Activated CD4-positive, alpha-beta memory T cell treated with anti-CD3 and anti-CD28 coated beads for 36 hours (primary cell): ENCODE data around the gene KPRP. TPM values are rescaled to one million over a fixed set of nuclear protein-coding genes. Genes with fewer than 3 reads are reported as not detected.

Source experiments
- CTCF ChIA-PET: fragments of 350-600 bp; sonication (Branson Sonifier 250); formaldehyde crosslinking; loops from one replicate; lab custom pipeline; 2021; ENCODE audit warnings: antibody characterized with exemption, inconsistent platforms; lab: Charles Lee
- POLR2A ChIA-PET: fragments of 350-600 bp; sonication (Branson Sonifier 250); formaldehyde crosslinking; loops from one replicate; lab custom pipeline; 2021; ENCODE audit warnings: antibody characterized with exemption; lab: Charles Lee
- DNase-seq: peaks from one replicate; pipeline ENCODE4 v3.0.0-alpha.2; 2020
- H3K27ac Mint-ChIP-seq: one replicate; pipeline ENCODE4 v1.8.0; 2021; ENCODE audit warnings: mixed read lengths
- H3K27me3 Mint-ChIP-seq: one replicate; pipeline ENCODE4 v1.8.0; 2021; ENCODE audit warnings: mixed read lengths
- H3K36me3 Mint-ChIP-seq: one replicate; pipeline ENCODE4 v1.8.0; 2021; ENCODE audit warnings: mixed read lengths
- H3K4me1 Mint-ChIP-seq: one replicate; pipeline ENCODE4 v1.8.0; 2021; ENCODE audit warnings: low read depth, mixed read lengths
- H3K4me3 Mint-ChIP-seq: one replicate; pipeline ENCODE4 v1.8.0; 2021; ENCODE audit warnings: mild to moderate bottlenecking, mixed read lengths
- H3K9me3 Mint-ChIP-seq: one replicate; pipeline ENCODE4 v1.8.0; 2021; ENCODE audit warnings: mixed read lengths
- intact Hi-C: fragments of 100-400 bp; cut with micrococcal nuclease; formaldehyde crosslinking; loops from one replicate; pipeline ENCODE4 v1.15.1; 2023
- total RNA-seq, 2 experiments: library from RNA; stranded (reverse); gene quantifications; one replicate each; pipeline ENCODE4 v1.2.3, GENCODE V29; 2021

The KPRP gene, protein sequence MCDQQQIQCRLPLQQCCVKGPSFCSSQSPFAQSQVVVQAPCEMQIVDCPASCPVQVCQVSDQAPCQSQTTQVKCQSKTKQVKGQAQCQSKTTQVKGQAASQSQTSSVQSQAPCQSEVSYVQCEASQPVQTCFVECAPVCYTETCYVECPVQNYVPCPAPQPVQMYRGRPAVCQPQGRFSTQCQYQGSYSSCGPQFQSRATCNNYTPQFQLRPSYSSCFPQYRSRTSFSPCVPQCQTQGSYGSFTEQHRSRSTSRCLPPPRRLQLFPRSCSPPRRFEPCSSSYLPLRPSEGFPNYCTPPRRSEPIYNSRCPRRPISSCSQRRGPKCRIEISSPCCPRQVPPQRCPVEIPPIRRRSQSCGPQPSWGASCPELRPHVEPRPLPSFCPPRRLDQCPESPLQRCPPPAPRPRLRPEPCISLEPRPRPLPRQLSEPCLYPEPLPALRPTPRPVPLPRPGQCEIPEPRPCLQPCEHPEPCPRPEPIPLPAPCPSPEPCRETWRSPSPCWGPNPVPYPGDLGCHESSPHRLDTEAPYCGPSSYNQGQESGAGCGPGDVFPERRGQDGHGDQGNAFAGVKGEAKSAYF
- not detected for total RNA-seq

DNA sequence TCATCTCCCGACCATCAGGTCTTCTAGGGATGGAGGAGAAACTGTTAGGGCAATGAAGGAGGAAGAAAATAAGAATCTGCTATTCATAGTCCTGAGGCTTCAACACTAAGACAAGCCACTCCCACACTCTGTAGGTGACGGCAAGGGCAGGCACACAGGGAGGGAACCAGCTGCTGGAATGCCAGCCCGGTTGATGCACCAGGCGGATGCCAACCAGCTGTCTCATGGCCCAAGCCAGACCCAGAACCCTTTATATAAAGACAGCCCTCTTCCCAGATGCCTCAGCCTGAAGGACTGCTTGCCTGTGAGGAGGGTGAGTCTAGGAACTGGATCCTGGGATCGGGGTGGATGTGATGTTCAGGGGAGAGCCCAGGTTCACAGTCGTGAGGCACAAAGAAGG lies at the start of gene KPRP:
TSS of gene KPRP (plus strand) at position 279 of the 400 bp plus-strand sequence. CDS start 1,564 bp downstream, outside the sequence.
- H3K27ac Mint-ChIP-seq: no peak within 1 kb of the TSS
- H3K9me3 Mint-ChIP-seq: no peaks in the 10 kb centered on the region
- H3K27me3 Mint-ChIP-seq: peaks cover 16% of the 10 kb centered on the region
- ChIA-PET POLR2A (no interaction called here), CTCF (no interaction called here)
- no peak within 1 kb of the TSS for H3K4me3 Mint-ChIP-seq
- DNase-seq: no peak
- no peaks in the 10 kb centered on the region for H3K4me1 Mint-ChIP-seq
- H3K36me3 Mint-ChIP-seq: no peaks in the 10 kb centered on the region
- intact Hi-C loops: no loop called here

DNA sequence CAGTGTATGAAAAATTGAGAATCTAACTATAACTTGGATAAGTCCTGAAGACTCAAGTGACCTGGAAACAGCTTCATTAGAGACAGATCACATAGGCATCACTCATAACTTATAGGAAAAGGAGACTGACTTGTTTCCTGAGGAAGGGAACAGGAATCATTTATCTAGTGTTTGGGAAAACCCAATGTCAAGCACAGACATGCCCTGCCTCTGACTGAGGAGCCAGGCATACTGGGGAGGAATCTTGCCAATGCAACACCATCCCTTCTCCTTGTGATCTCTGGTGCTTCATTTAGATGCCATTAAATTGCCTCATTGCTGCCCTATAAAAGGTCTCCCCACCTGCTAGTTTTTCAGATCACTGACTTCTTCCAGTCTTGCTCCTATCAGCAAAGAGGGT lies 39.6 kb upstream of the KPRP start:
- H3K27me3 Mint-ChIP-seq: peaks cover 13% of the 10 kb centered on the region
- no peak overlapping the region for H3K4me3 Mint-ChIP-seq
- no peak overlapping the region for H3K27ac Mint-ChIP-seq
- POLR2A ChIA-PET: no interaction called here
- no peaks in the 10 kb centered on the region for H3K4me1 Mint-ChIP-seq
- peaks cover 8% of the 10 kb centered on the region for H3K9me3 Mint-ChIP-seq
- no peaks in the 10 kb centered on the region for H3K36me3 Mint-ChIP-seq
- CTCF ChIA-PET: no interaction called here
- intact Hi-C loops: no loop called here
- DNase-seq: no peak

DNA sequence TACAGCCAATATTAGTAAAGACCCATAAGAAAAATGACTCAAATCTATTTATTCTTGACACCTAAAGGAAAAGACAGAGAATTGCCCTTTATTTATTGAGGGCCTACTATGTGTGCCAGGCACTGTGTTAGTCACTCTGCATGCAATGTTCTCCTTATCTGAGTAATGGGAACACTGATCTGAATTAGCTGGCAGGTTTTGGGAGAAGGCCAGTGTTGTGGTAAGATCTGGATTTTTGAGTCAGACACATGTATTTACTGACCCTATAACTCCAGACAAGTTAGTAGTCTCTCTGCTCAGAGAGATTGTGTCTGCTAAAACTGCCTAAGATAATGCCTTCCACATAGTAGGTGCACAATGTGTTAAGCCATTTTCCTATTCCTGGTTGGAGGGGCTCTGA lies 32.6 kb upstream of the KPRP start:
- Mint-ChIP-seq H3K36me3 (no peaks in the 10 kb centered on the region), H3K27me3 (peaks cover 9% of the 10 kb centered on the region), H3K27ac (no peak overlapping the region), H3K4me1 (no peaks in the 10 kb centered on the region), H3K9me3 (no peaks in the 10 kb centered on the region), H3K4me3 (no peak overlapping the region)
- intact Hi-C loops: no loop called here
- ChIA-PET POLR2A (no interaction called here), CTCF (no interaction called here)
- DNase-seq: no peak

DNA sequence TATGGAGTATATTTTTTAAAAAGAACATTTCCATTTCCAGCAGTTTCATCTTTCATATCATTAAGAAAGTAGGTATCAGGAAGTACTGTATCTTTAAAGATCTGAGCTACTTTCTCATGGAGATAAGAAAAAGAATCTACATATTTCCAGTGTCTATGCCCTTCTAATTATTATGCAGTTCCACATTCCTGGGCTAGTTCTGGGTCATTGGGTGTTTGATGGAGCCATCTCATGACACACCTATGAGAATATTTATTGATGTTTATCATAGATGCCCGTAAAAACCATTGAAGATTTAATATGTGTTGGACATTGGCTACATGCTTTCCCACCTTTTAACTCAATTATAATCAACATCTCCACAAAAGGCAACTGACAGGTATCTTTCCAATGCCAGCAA lies 28.8 kb upstream of the KPRP start:
- intact Hi-C loops: no loop called here

GRCh38 chr1:152735648-152736047 lies 22.2 kb upstream of the KPRP start:
- no peak for DNase-seq
- POLR2A ChIA-PET: no interaction called here
- CTCF ChIA-PET: interaction anchor here (0.6 kb wide), 1 partner anchor 247 kb away, joined by 3 read pairs; no protein-coding TSS in a partner anchor
- intact Hi-C loops: no loop called here
- Mint-ChIP-seq H3K9me3 (no peaks in the 10 kb centered on the region), H3K27me3 (peaks cover 8% of the 10 kb centered on the region), H3K4me1 (no peaks in the 10 kb centered on the region), H3K4me3 (no peak overlapping the region), H3K36me3 (no peaks in the 10 kb centered on the region), H3K27ac (no peak overlapping the region)

More for the DNA sequence above, 28.8 kb upstream of the KPRP start:
- Mint-ChIP-seq H3K27me3 (peaks cover 6% of the 10 kb centered on the region), H3K4me1 (no peaks in the 10 kb centered on the region), H3K27ac (no peak overlapping the region), H3K9me3 (no peaks in the 10 kb centered on the region), H3K36me3 (no peaks in the 10 kb centered on the region), H3K4me3 (no peak overlapping the region)
- ChIA-PET POLR2A (no interaction called here), CTCF (no interaction called here)
- DNase-seq: no peak

GRCh38 chr1:152737997-152738396 lies 19.8 kb upstream of the KPRP start:
- ChIA-PET POLR2A (no interaction called here), CTCF (no interaction called here)
- no peak overlapping the region for H3K27ac Mint-ChIP-seq
- no peaks in the 10 kb centered on the region for H3K4me1 Mint-ChIP-seq
- no peaks in the 10 kb centered on the region for H3K9me3 Mint-ChIP-seq
- DNase-seq: no peak
- no peaks in the 10 kb centered on the region for H3K36me3 Mint-ChIP-seq
- H3K27me3 Mint-ChIP-seq: peaks cover 14% of the 10 kb centered on the region
- intact Hi-C loops: no loop called here
- H3K4me3 Mint-ChIP-seq: no peak overlapping the region

DNA sequence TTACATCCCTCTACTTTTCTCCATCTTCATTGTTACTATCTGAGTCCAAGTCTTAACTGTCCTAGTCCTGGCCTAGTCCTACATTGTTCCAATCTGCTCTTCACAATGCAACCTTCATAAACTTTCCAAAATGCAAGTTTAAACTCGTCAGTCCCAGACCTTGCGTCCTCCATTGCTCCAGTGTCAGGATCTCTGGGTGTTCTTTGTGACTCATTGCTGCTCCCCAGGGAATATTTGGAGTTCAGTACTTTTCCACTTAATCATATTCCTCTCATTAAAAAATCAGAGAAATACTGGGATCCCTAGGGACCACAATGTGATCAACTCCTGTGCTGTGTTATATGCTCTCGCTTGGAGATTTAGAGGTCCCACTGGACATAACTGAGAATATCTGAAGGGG lies 18.0 kb upstream of the KPRP start:
- H3K4me1 Mint-ChIP-seq: no peaks in the 10 kb centered on the region
- H3K9me3 Mint-ChIP-seq: no peaks in the 10 kb centered on the region
- H3K27ac Mint-ChIP-seq: no peak overlapping the region
- H3K36me3 Mint-ChIP-seq: no peaks in the 10 kb centered on the region
- intact Hi-C loops: no loop called here
- no peak overlapping the region for H3K4me3 Mint-ChIP-seq
- ChIA-PET POLR2A (no interaction called here), CTCF (no interaction called here)
- no peak for DNase-seq
- peaks cover 18% of the 10 kb centered on the region for H3K27me3 Mint-ChIP-seq

- Mint-ChIP-seq H3K9me3 (no peaks in the 10 kb centered on the region), H3K27ac (no peak overlapping the region), H3K36me3 (no peaks in the 10 kb centered on the region), H3K27me3 (peaks cover 23% of the 10 kb centered on the region), H3K4me1 (no peaks in the 10 kb centered on the region), H3K4me3 (no peak overlapping the region)
- ChIA-PET CTCF (no interaction called here), POLR2A (no interaction called here)
- no peak for DNase-seq
- intact Hi-C loops: no loop called here
Observed at GRCh38 chr1:152741656-152742055, 16.2 kb upstream of the KPRP start.

- H3K4me3 Mint-ChIP-seq: no peak overlapping the region
- no peaks in the 10 kb centered on the region for H3K36me3 Mint-ChIP-seq
- H3K27me3 Mint-ChIP-seq: peaks cover 23% of the 10 kb centered on the region
- H3K4me1 Mint-ChIP-seq: no peaks in the 10 kb centered on the region
- H3K9me3 Mint-ChIP-seq: no peaks in the 10 kb centered on the region
- no peak for DNase-seq
- intact Hi-C loops: no loop called here
- H3K27ac Mint-ChIP-seq: no peak overlapping the region
- ChIA-PET POLR2A (no interaction called here), CTCF (no interaction called here)
Observed at GRCh38 chr1:152743371-152744145, 14.3 kb upstream of the KPRP start.

GRCh38 chr1:152745289-152745704 lies 12.5 kb upstream of the KPRP start:
- H3K4me1 Mint-ChIP-seq: no peaks in the 10 kb centered on the region
- H3K36me3 Mint-ChIP-seq: no peaks in the 10 kb centered on the region
- no peak overlapping the region for H3K4me3 Mint-ChIP-seq
- no peak for DNase-seq
- POLR2A ChIA-PET: no interaction called here
- H3K27ac Mint-ChIP-seq: no peak overlapping the region
- H3K27me3 Mint-ChIP-seq: peaks cover 25% of the 10 kb centered on the region
- H3K9me3 Mint-ChIP-seq: no peaks in the 10 kb centered on the region
- intact Hi-C loops: no loop called here
- CTCF ChIA-PET: interaction anchor here (0.9 kb wide), 1 partner anchor 92 kb away, joined by 3 read pairs; no protein-coding TSS in a partner anchor

DNA sequence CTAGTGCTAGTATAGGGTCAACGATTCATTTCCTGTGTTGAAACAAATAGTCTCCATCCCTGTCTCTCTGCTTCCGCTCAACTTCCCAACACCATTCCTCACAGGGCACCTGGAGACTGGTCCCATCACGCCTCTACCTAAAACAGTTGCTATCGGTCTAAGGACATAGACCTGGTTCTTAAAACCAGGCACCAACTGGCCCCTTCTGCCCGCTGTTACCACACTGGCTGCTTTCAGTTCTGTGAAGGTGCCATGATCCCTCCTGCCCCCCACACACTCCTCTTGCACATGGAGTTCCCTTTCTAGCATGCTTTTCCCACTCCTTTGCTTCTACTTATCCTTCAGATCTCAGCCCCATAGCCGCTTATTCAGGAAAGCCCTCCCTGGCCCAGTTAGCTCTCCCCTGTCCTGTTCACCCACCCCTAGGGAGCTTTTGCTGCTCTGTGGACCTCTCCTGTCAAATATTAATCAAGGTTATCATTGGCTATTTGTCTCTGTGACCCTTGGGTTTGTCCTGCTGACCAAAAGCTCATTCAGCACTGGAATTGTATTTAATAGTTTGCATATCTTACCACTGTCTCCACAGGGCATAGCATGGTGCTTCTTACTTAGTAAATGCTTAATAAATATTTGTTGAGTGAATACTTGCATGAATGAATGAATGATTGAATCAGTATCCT lies 11.9 kb upstream of the KPRP start:
- peaks cover 28% of the 10 kb centered on the region for H3K27me3 Mint-ChIP-seq
- no peaks in the 10 kb centered on the region for H3K9me3 Mint-ChIP-seq
- no peak overlapping the region for H3K27ac Mint-ChIP-seq
- POLR2A ChIA-PET: no interaction called here
- H3K4me3 Mint-ChIP-seq: no peak overlapping the region
- DNase-seq: no peak
- intact Hi-C loops: no loop called here
- CTCF ChIA-PET: no interaction called here
- no peaks in the 10 kb centered on the region for H3K4me1 Mint-ChIP-seq
- H3K36me3 Mint-ChIP-seq: no peaks in the 10 kb centered on the region

DNA sequence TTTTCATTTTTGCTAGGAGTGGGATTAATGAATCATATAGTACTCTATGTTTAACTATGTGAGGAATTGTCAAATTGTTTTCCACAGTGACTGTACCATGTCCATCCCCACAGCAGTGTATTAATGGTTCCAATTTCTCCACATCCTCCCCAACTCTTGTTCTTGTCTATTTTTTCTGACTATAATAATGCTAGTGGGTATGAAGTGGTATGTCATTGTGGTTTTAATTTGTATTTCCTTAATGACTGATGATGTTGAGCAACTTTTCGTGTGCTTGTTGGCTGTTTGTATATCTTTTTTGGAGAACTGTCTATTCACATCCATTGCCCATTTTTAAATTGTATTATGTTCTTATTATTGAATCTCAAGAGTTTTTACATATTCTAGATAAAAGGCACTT lies 10.0 kb upstream of the KPRP start:
- CTCF ChIA-PET: no interaction called here
- Mint-ChIP-seq H3K9me3 (no peaks in the 10 kb centered on the region), H3K27me3 (peaks cover 30% of the 10 kb centered on the region), H3K4me1 (no peaks in the 10 kb centered on the region), H3K27ac (no peak overlapping the region), H3K4me3 (no peak overlapping the region), H3K36me3 (no peaks in the 10 kb centered on the region)
- no peak for DNase-seq
- intact Hi-C loops: no loop called here
- POLR2A ChIA-PET: no interaction called here
